Loucy (cell line): ENCODE results near the gene BDP1.

Experiments used
- H2AFZ ChIP-seq: fragments of 200-600 bp; sonication (generic); 2 replicates; pipeline ENCODE4 v1.6.0; 2016; ENCODE audit warnings: antibody characterized with exemption, mild to moderate bottlenecking, low read length, moderate library complexity
- H3F3A ChIP-seq: fragments of 200-600 bp; 2 replicates; pipeline ENCODE4 v1.6.0; 2016; ENCODE audit warnings: antibody characterized with exemption, low read depth, mild to moderate bottlenecking
- H3K27me3 ChIP-seq: fragments of 200-600 bp; sonication (generic); 2 replicates; pipeline ENCODE4 v1.6.1; 2014; ENCODE audit warnings: low read length, mild to moderate bottlenecking; ENCODE audit not compliant: insufficient read depth, poor library complexity, severe bottlenecking
- H3K36me3 ChIP-seq: fragments of 200-600 bp; sonication (generic); 2 replicates; pipeline ENCODE4 v1.6.1; 2016; ENCODE audit warnings: low read length; ENCODE audit not compliant: insufficient read depth
- H3K4me1 ChIP-seq: fragments of 200-600 bp; sonication (generic); 2 replicates; pipeline ENCODE4 v1.5.1; 2014; ENCODE audit warnings: low read length, mild to moderate bottlenecking; ENCODE audit not compliant: insufficient read depth, poor library complexity, severe bottlenecking
- H3K4me2 ChIP-seq: fragments of 200-600 bp; sonication (generic); 2 replicates; pipeline ENCODE4 v1.6.0; 2014; ENCODE audit warnings: antibody characterized with exemption, low read length, low read depth, mild to moderate bottlenecking; ENCODE audit not compliant: poor library complexity, severe bottlenecking
- H3K4me3 ChIP-seq: fragments of 200-600 bp; sonication (generic); 2 replicates; pipeline ENCODE4 v1.5.1; 2014; ENCODE audit warnings: low read length, mild to moderate bottlenecking, mixed read lengths; ENCODE audit not compliant: poor library complexity, severe bottlenecking
- H3K79me2 ChIP-seq: fragments of 200-600 bp; sonication (generic); 2 replicates; pipeline ENCODE4 v1.6.1; 2014; ENCODE audit warnings: low read length; ENCODE audit not compliant: insufficient read depth
- H3K9ac ChIP-seq: fragments of 200-600 bp; sonication (generic); 2 replicates; pipeline ENCODE4 v1.6.0; 2014; ENCODE audit warnings: mild to moderate bottlenecking, low read depth, low read length, moderate library complexity; ENCODE audit not compliant: poor library complexity, severe bottlenecking
- H3K9me2 ChIP-seq: fragments of 200-600 bp; sonication (generic); replicated peaks from 2 replicates; pipeline ENCODE4 v1.6.1; 2016; ENCODE audit warnings: low read depth, low read length, mixed read lengths
- H3K9me3 ChIP-seq: fragments of 200-600 bp; sonication (generic); 2 replicates; pipeline ENCODE4 v1.6.1; 2014; ENCODE audit warnings: mild to moderate bottlenecking, antibody characterized with exemption, low read length, low read depth; ENCODE audit not compliant: insufficient read depth
- H4K20me1 ChIP-seq: fragments of 200-600 bp; sonication (generic); 2 replicates; pipeline ENCODE4 v1.6.0; 2014; ENCODE audit warnings: antibody characterized with exemption, low read length, mild to moderate bottlenecking; ENCODE audit not compliant: insufficient read depth, poor library complexity, severe bottlenecking
- EZH2phosphoT487 ChIP-seq: fragments of 200-600 bp; IDR thresholded peaks from 2 replicates; pipeline ENCODE4 v1.6.1; 2018; ENCODE audit warnings: antibody characterized with exemption, mild to moderate bottlenecking, moderate library complexity, borderline replicate concordance
- TF ChIP-seq, protein P1 (sequence below): fragments of 200-600 bp; sonication (generic); conservative IDR thresholded peaks from 2 replicates; pipeline ENCODE4 v1.5.1; 2014; ENCODE audit warnings: mild to moderate bottlenecking, antibody characterized with exemption, low read length

Gene BDP1

DNA sequence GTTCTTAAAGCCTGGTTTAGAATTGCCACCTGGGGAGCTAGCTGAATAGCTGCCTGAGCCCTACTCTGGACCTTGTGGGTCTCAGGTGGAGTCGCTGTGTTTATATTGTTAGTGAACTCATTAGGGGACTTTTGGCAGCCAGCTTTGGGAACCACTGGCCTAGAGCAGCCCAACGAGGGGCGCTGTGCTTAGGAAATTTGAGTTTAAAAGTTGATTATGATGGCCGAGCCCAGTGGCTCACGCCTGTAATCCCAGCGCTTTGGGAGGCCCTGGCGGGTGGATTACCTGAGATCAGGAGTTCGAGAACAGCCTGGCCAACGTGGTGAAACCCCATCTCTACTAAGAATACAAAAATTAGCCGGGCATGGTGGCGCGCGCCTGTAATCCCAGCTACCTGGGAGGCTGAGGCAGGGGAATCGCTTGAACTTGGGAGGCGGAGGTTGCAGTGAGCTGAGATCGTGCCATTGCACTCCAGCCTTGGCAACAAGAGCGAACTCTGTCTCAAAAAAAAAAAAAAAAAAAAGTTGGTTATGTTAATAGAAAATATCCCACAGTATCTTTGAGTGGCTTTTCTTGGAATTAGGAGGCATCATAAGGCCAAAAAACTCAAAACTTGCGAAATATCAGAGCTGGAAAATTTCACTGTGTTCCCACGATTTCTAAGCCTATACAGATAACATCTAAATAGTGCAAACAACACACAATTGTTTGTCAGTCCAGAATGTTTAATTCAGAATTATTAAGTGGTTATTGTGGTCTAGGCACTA, 132.5 kb downstream of the BDP1 start:
- Histone ChIP-seq H4K20me1 (peaks cover 20% of the 10 kb centered on the region), H3K4me3 (peak overlapping the region; percentile 82), H3K4me1 (peaks cover 36% of the 10 kb centered on the region), H3F3A (no peaks in the 10 kb centered on the region), H3K9ac (peak overlapping the region; percentile 84), H3K4me2 (peak overlapping the region; percentile 83), H3K9me2 (no peaks in the 10 kb centered on the region), H3K79me2 (peaks cover 55% of the 10 kb centered on the region), H3K9me3 (no peaks in the 10 kb centered on the region), H3K36me3 (no peaks in the 10 kb centered on the region), H3K27me3 (no peaks in the 10 kb centered on the region), H2AFZ (peak overlapping the region; percentile 49)
- TF ChIP-seq, protein P1, sequence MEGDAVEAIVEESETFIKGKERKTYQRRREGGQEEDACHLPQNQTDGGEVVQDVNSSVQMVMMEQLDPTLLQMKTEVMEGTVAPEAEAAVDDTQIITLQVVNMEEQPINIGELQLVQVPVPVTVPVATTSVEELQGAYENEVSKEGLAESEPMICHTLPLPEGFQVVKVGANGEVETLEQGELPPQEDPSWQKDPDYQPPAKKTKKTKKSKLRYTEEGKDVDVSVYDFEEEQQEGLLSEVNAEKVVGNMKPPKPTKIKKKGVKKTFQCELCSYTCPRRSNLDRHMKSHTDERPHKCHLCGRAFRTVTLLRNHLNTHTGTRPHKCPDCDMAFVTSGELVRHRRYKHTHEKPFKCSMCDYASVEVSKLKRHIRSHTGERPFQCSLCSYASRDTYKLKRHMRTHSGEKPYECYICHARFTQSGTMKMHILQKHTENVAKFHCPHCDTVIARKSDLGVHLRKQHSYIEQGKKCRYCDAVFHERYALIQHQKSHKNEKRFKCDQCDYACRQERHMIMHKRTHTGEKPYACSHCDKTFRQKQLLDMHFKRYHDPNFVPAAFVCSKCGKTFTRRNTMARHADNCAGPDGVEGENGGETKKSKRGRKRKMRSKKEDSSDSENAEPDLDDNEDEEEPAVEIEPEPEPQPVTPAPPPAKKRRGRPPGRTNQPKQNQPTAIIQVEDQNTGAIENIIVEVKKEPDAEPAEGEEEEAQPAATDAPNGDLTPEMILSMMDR: 0 out of 2 replicates have a peak, but pooled peaks have one; percentile 10
- no peak for TF ChIP-seq EZH2phosphoT487

DNA sequence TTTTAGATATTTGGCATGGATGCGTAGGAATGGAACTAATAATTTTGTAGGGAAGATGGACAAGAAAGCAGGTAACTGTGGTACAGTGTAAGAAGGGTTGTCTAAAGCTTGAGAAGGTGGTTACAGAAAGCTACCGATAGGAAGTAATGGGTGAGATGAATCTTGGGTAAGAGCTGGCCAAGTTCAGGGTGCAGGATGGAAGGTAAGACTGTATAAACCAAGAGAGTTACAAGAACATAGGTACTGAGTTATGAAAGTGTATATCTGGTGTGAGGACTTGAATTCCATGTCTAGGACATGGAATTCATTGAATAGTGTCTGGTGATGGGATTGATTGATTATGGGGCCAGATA, 133.1 kb downstream of the BDP1 start:
- Histone ChIP-seq H3K9ac (peak overlapping the region; percentile 84), H2AFZ (no peak overlapping the region), H3K9me2 (no peaks in the 10 kb centered on the region), H3K4me2 (peak overlapping the region; percentile 83), H3K36me3 (no peaks in the 10 kb centered on the region), H3K79me2 (peaks cover 59% of the 10 kb centered on the region), H3K27me3 (no peaks in the 10 kb centered on the region), H4K20me1 (peaks cover 20% of the 10 kb centered on the region), H3K4me3 (peak overlapping the region; percentile 82), H3K9me3 (no peaks in the 10 kb centered on the region), H3F3A (no peaks in the 10 kb centered on the region), H3K4me1 (peaks cover 36% of the 10 kb centered on the region)
- TF ChIP-seq, protein P1: no peak
- TF ChIP-seq EZH2phosphoT487: no peak

DNA sequence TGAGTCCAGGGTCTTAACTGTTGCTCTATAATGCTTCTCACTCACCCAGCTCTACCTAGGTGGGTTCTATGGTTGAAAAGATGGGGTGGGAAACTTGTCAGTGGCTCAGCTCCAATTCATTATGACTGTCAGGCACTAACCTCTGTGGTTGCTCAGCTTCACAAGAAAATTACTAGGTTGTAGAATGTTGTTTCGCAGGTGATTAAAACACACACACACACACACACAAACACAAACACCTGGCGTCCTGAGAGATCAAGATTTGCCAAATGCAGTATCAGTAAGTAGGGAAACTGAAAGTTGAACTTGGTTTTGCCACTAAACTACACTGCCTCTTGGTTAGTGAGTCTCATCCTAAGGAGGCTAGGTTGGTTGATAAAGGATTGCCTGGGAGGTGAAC, 134.5 kb downstream of the BDP1 start:
- Histone ChIP-seq H4K20me1 (peaks cover 20% of the 10 kb centered on the region), H3K9ac (peak overlapping the region; percentile 84), H3K9me3 (no peaks in the 10 kb centered on the region), H2AFZ (no peak overlapping the region), H3F3A (no peaks in the 10 kb centered on the region), H3K36me3 (no peaks in the 10 kb centered on the region), H3K27me3 (no peaks in the 10 kb centered on the region), H3K4me2 (peak overlapping the region; percentile 83), H3K79me2 (peaks cover 61% of the 10 kb centered on the region), H3K4me1 (peaks cover 36% of the 10 kb centered on the region), H3K9me2 (no peaks in the 10 kb centered on the region), H3K4me3 (peak overlapping the region; percentile 82)
- TF ChIP-seq EZH2phosphoT487: no peak
- TF ChIP-seq, protein P1: no peak
